GM21360 (cell line): Measurements from ENCODE around the gene MMP19.

Experiments used
- ATAC-seq: cut with Tn5 transposase; IDR thresholded peaks from one replicate; pipeline ENCODE4 v1.9.1; 2021; ENCODE audit warnings: mild to moderate bottlenecking, moderate library complexity; ENCODE audit not compliant: unreplicated experiment

MMP19 gene

GRCh38 chr12:55815473-55815872 lies 27.3 kb downstream of the MMP19 start:
- ATAC-seq: no peak

- ATAC-seq: no peak
Observed at GRCh38 chr12:55814257-55814656, 28.5 kb downstream of the MMP19 start.

GRCh38 chr12:55812088-55812487 lies 30.6 kb downstream of the MMP19 start:
- ATAC-seq: no peak

GRCh38 chr12:55809274-55809673 lies 33.5 kb downstream of the MMP19 start:
- ATAC-seq: no peak

- ATAC-seq: no peak
Observed at GRCh38 chr12:55806982-55807381, 35.8 kb downstream of the MMP19 start.

GRCh38 chr12:55797550-55797949 lies 45.2 kb downstream of the MMP19 start:
- ATAC-seq: no peak

- no peak for ATAC-seq
Observed at GRCh38 chr12:55797068-55797467, 45.7 kb downstream of the MMP19 start.

GRCh38 chr12:55795950-55796349 lies 46.8 kb downstream of the MMP19 start:
- ATAC-seq: no peak

GRCh38 chr12:55789893-55790292 lies 52.8 kb downstream of the MMP19 start:
- ATAC-seq: no peak

- no peak for ATAC-seq
Observed at GRCh38 chr12:55789171-55789570, 53.6 kb downstream of the MMP19 start.

GRCh38 chr12:55788546-55788945 lies 54.2 kb downstream of the MMP19 start:
- no peak for ATAC-seq
